Medulla oblongata (tissue), 1 donor: Measurements from ENCODE around the gene NOXO1.
"Not testable (repeated sequence)": the region's sequence is repeated elsewhere in the genome, so short reads cannot be mapped to it uniquely, and the experiment has no call there.

ENCODE experiments used
- DNase-seq: peaks from one replicate; pipeline ENCODE4 v3.0.0-alpha.2; 2015; ENCODE audit errors: extremely low spot score

NOXO1 gene

GRCh38 chr16:1962161-1963153 is 18.8 kb downstream of the NOXO1 start:
- not testable (repeated sequence) for DNase-seq

- DNase-seq: no peak
These were observed 19.6 kb downstream of the NOXO1 start for GRCh38 chr16:1961651-1962067.

- no peak for DNase-seq
These were observed 20.3 kb downstream of the NOXO1 start for GRCh38 chr16:1960665-1961630.

- peak; percentile 88 for DNase-seq
These were observed 21.8 kb downstream of the NOXO1 start, which contains the start of gene NDUFB10 for GRCh38 chr16:1959269-1960039. Gene NDUFB10 (plus strand): TSS chr16:1959538. CDS start chr16:1959625, 87 bp downstream.

- no peak for DNase-seq
These were observed 22.5 kb downstream of the NOXO1 start for GRCh38 chr16:1958715-1959268.

GRCh38 chr16:1958143-1958491 is 23.2 kb downstream of the NOXO1 start:
- DNase-seq: not testable (repeated sequence)

- DNase-seq: not testable (repeated sequence)
These were observed 23.7 kb downstream of the NOXO1 start for GRCh38 chr16:1957434-1958142.

GRCh38 chr16:1953734-1954133 is 27.5 kb downstream of the NOXO1 start:
- DNase-seq: no peak

GRCh38 chr16:1950559-1950958 is 30.7 kb downstream of the NOXO1 start:
- no peak for DNase-seq

GRCh38 chr16:1950047-1950446 is 31.2 kb downstream of the NOXO1 start:
- no peak for DNase-seq

GRCh38 chr16:1949507-1949906 is 31.8 kb downstream of the NOXO1 start:
- no peak for DNase-seq

GRCh38 chr16:1947369-1947670 is 33.9 kb downstream of the NOXO1 start:
- no peak for DNase-seq

GRCh38 chr16:1946495-1947368 is 34.5 kb downstream of the NOXO1 start:
- DNase-seq: no peak

GRCh38 chr16:1945559-1946391 is 35.5 kb downstream of the NOXO1 start:
- DNase-seq: no peak

GRCh38 chr16:1944612-1945199 is 36.6 kb downstream of the NOXO1 start:
- no peak for DNase-seq

GRCh38 chr16:1942810-1943726 is 38.2 kb downstream of the NOXO1 start, which contains the start of gene MSRB1:
Gene MSRB1 (minus strand): TSS chr16:1943199. CDS start chr16:1943156, 43 bp downstream.
- DNase-seq: peak; percentile 100
